DOHH2 (cell line): ENCODE results near the gene TMC7.

Source experiments
- H3F3A ChIP-seq: fragments of 200-600 bp; sonication (generic), shearing (Covaris generic); 2 replicates; pipeline ENCODE4 v1.6.0; 2016; ENCODE audit warnings: antibody characterized with exemption, mild to moderate bottlenecking; ENCODE audit not compliant: control insufficient read depth, insufficient read depth
- H3K27ac ChIP-seq: fragments of 200-600 bp; sonication (generic); 2 replicates; pipeline ENCODE4 v1.5.1; 2014; ENCODE audit warnings: low read depth, mild to moderate bottlenecking, low read length, moderate library complexity
- H3K27me3 ChIP-seq: fragments of 200-600 bp; sonication (generic); 2 replicates; pipeline ENCODE4 v1.6.1; 2014; ENCODE audit warnings: mild to moderate bottlenecking, low read length, mixed read lengths; ENCODE audit not compliant: control insufficient read depth
- H3K36me3 ChIP-seq: fragments of 200-600 bp; sonication (generic); 2 replicates; pipeline ENCODE4 v1.6.1; 2014; ENCODE audit warnings: mild to moderate bottlenecking, low read length, moderate library complexity, mixed read lengths; ENCODE audit not compliant: control insufficient read depth
- H3K4me1 ChIP-seq: fragments of 200-600 bp; sonication (generic); 2 replicates; pipeline ENCODE4 v1.6.1; 2014; ENCODE audit warnings: mild to moderate bottlenecking, low read length, mixed read lengths; ENCODE audit not compliant: control insufficient read depth
- H3K4me2 ChIP-seq: fragments of 200-600 bp; sonication (generic); 2 replicates; pipeline ENCODE4 v1.6.0; 2014; ENCODE audit warnings: mild to moderate bottlenecking, low read length, moderate library complexity
- H3K4me3 ChIP-seq: fragments of 200-600 bp; sonication (generic); 2 replicates; pipeline ENCODE4 v1.5.1; 2014; ENCODE audit warnings: mild to moderate bottlenecking, low read length, mixed read lengths
- H3K79me2 ChIP-seq: fragments of 200-600 bp; sonication (generic); 2 replicates; pipeline ENCODE4 v1.6.1; 2014; ENCODE audit warnings: mild to moderate bottlenecking, low read length, mixed read lengths; ENCODE audit not compliant: control insufficient read depth
- H3K9me2 ChIP-seq: fragments of 200-600 bp; sonication (generic); replicated peaks from 2 replicates; pipeline ENCODE4 v1.6.1; 2014; ENCODE audit warnings: mild to moderate bottlenecking, low read length, mixed read lengths; ENCODE audit not compliant: control insufficient read depth
- H3K9me3 ChIP-seq: fragments of 200-600 bp; sonication (generic); 2 replicates; pipeline ENCODE4 v1.6.1; 2014; ENCODE audit warnings: antibody characterized with exemption, low read length, mixed read lengths; ENCODE audit not compliant: control insufficient read depth, insufficient read depth
- H4K20me1 ChIP-seq: fragments of 200-600 bp; sonication (generic); 2 replicates; pipeline ENCODE4 v1.6.0; 2014; ENCODE audit warnings: low read depth, mild to moderate bottlenecking, antibody characterized with exemption, low read length, moderate library complexity; ENCODE audit not compliant: control insufficient read depth, insufficient read depth
- EZH2phosphoT487 ChIP-seq: fragments of 200-600 bp; sonication (generic); IDR thresholded peaks from 2 replicates; pipeline ENCODE4 v1.6.1; 2017; ENCODE audit warnings: borderline replicate concordance, mild to moderate bottlenecking, antibody characterized with exemption, low read length, moderate library complexity, mixed read lengths
- TF ChIP-seq, protein P1 (sequence below): fragments of 200-600 bp; sonication (generic); IDR thresholded peaks from one replicate; pipeline ENCODE4 v1.5.1; 2014; ENCODE audit warnings: antibody characterized with exemption, mild to moderate bottlenecking, low read depth, low read length; ENCODE audit not compliant: poor library complexity, severe bottlenecking

TMC7 gene

DNA sequence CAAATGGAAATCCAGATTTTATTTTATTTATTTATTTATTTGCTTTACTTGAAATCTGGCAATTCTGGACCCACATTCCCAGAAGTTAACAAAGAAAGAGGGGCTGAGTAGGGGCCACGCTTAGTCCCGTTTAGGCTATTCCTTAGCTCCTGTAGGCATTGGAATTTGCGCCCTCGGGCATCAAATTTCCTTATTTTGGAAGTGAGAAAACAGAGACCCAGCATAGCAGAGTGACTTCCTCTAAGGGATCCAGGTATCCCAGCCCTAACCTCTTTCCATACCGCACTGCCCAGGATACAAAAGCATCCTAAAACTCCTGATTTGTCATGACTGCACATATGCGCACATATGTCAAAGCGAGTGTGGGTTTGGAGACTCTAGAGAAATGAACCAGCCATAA lies 38.5 kb upstream of the TMC7 start:
- Histone ChIP-seq H4K20me1 (no peaks in the 10 kb centered on the region), H3K79me2 (no peaks in the 10 kb centered on the region), H3K9me3 (no peaks in the 10 kb centered on the region), H3K4me3 (no peak overlapping the region), H3K27me3 (no peaks in the 10 kb centered on the region), H3K36me3 (no peaks in the 10 kb centered on the region), H3K9me2 (no peaks in the 10 kb centered on the region), H3K4me1 (peaks cover 10% of the 10 kb centered on the region), H3F3A (no peaks in the 10 kb centered on the region), H3K4me2 (no peak overlapping the region), H3K27ac (no peak overlapping the region)
- no peak for TF ChIP-seq EZH2phosphoT487
- TF ChIP-seq, protein P1, sequence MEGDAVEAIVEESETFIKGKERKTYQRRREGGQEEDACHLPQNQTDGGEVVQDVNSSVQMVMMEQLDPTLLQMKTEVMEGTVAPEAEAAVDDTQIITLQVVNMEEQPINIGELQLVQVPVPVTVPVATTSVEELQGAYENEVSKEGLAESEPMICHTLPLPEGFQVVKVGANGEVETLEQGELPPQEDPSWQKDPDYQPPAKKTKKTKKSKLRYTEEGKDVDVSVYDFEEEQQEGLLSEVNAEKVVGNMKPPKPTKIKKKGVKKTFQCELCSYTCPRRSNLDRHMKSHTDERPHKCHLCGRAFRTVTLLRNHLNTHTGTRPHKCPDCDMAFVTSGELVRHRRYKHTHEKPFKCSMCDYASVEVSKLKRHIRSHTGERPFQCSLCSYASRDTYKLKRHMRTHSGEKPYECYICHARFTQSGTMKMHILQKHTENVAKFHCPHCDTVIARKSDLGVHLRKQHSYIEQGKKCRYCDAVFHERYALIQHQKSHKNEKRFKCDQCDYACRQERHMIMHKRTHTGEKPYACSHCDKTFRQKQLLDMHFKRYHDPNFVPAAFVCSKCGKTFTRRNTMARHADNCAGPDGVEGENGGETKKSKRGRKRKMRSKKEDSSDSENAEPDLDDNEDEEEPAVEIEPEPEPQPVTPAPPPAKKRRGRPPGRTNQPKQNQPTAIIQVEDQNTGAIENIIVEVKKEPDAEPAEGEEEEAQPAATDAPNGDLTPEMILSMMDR = no peak

DNA sequence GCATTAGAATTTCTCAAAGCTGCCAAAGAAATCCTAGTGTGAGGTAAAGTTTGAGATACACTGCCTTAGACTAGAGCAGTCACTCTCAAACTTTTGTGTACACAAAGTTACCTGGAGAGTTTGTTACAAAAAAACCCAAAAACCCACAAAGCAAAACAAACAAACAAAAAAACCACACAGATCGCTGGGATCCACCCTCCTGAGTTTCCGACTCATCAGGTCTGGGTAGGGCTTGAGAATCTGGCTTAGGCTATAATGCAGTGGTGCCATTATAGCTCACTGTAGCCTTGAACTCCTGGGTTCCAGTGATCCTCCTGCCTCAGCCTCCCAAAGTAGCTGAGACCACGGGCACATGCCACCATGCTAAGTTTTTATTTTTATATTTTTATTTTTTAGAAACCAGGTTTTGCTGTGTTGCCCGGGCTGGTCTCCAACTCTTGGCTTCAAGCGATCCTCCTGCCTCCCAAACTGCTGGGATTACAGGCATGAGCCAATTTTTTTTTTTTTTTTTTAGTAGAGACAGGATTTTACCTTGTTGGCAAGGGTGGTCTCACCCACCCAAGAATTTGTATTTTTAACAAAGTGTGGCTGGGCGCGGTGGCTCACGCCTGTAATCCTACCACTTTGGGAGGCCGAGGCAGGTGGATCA lies 35.2 kb upstream of the TMC7 start:
- no peaks in the 10 kb centered on the region for H3K9me2 ChIP-seq
- H3K4me3 ChIP-seq = no peak overlapping the region
- H3K36me3 ChIP-seq = no peaks in the 10 kb centered on the region
- peaks cover 10% of the 10 kb centered on the region for H3K4me1 ChIP-seq
- no peaks in the 10 kb centered on the region for H3K79me2 ChIP-seq
- no peaks in the 10 kb centered on the region for H3F3A ChIP-seq
- H3K27me3 ChIP-seq = no peaks in the 10 kb centered on the region
- TF ChIP-seq, protein P1 = no peak
- TF ChIP-seq EZH2phosphoT487 = no peak
- no peaks in the 10 kb centered on the region for H3K9me3 ChIP-seq
- no peak overlapping the region for H3K27ac ChIP-seq
- no peak overlapping the region for H3K4me2 ChIP-seq
- no peaks in the 10 kb centered on the region for H4K20me1 ChIP-seq

GRCh38 chr16:18950469-18951185 lies 33.1 kb upstream of the TMC7 start:
- no peak overlapping the region for H3K27ac ChIP-seq
- no peak overlapping the region for H3K4me2 ChIP-seq
- no peak overlapping the region for H3K4me3 ChIP-seq
- H3K79me2 ChIP-seq = no peaks in the 10 kb centered on the region
- no peak for TF ChIP-seq EZH2phosphoT487
- TF ChIP-seq, protein P1 = no peak
- no peaks in the 10 kb centered on the region for H4K20me1 ChIP-seq
- H3K4me1 ChIP-seq = peaks cover 10% of the 10 kb centered on the region
- H3K9me2 ChIP-seq = no peaks in the 10 kb centered on the region
- H3K9me3 ChIP-seq = no peaks in the 10 kb centered on the region
- no peaks in the 10 kb centered on the region for H3F3A ChIP-seq
- no peaks in the 10 kb centered on the region for H3K36me3 ChIP-seq
- H3K27me3 ChIP-seq = peaks cover 2% of the 10 kb centered on the region; the same call in 1 of the 2 replicates
